DMS53 treated with DMSO at 0.1 percent for 48 hours (cell line): ENCODE measurements around the gene ITPK1.
"Not testable (repeated sequence)": the region's sequence is repeated elsewhere in the genome, so short reads cannot be mapped to it uniquely, and the experiment has no call there.

Experiments used
- DNase-seq: peaks from one replicate; lab custom pipeline; 2025; ENCODE audit not compliant: unreplicated experiment; lab: John Stamatoyannopoulos, UW

ITPK1 gene

DNA sequence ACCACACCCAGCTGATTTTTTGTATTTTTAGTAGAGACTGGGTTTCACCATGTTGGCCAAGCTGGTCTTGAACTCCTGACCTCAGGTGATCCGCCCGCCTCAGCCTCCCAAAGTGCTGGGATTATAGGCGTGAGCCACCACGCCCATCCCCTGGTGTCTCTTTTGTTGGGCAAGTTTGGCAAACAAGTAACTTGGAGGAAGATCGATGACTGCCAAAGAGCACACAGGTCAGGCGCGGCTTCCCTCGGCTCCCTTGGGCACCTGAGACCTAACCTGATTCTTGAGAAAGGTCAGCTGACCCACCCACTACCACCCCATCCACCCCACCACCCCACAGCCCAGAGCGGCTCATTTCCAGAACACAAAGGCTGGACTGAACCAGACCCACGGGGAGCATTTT lies 9.9 kb downstream of the ITPK1 start:
- not testable (repeated sequence) for DNase-seq

GRCh38 chr14:93105362-93105761 lies 10.4 kb downstream of the ITPK1 start:
- DNase-seq, result no peak

GRCh38 chr14:93104961-93105360 lies 10.8 kb downstream of the ITPK1 start:
- no peak for DNase-seq

- no peak for DNase-seq
These were observed 12.2 kb downstream of the ITPK1 start for GRCh38 chr14:93103392-93104080.

DNA sequence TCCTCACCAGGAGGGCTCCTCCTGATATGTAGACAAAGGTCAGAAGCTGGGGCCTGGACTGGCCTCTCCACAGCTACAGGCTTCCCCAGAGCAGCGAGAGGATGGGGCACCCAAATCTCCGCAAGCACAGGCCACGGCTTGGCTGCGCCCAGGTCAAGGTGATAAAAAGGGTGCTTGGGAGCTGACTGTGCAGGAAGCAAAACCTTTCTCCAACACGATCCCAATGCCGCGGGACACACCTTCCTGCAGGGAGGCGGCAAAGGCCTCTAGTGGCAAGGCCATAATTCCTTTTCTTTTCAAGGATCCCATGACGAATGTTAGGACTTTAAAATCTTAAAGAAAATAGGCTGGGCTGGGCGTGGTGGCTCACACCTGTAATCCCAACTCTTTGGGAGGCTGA lies 13.6 kb downstream of the ITPK1 start:
- DNase-seq, result no peak

GRCh38 chr14:93101181-93101580 lies 14.5 kb downstream of the ITPK1 start:
- no peak for DNase-seq

DNA sequence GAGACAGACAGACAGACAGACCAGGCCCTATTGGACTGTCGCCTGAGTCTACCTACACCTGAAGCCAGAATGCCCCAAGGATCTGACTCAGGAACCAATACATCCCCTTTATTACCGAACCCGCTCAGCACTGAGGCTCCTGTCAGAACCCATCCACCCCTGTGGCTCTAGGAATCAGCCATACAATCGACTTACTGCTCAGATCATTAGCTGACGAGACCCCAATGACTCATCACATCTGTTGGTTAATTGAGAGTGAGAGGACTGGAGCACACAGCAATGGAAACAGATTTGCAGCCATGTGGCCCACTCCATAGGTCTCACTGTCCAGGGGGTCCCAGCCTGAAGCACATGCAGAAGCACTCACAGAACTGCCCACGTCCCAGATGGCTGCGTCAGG lies 15.2 kb downstream of the ITPK1 start:
- no peak for DNase-seq

- DNase-seq, result no peak
These were observed 15.6 kb downstream of the ITPK1 start for GRCh38 chr14:93100100-93100499.

- no peak for DNase-seq
These were observed 16.1 kb downstream of the ITPK1 start for GRCh38 chr14:93099643-93100042.

- DNase-seq, result no peak
These were observed 16.5 kb downstream of the ITPK1 start for GRCh38 chr14:93099196-93099595.

DNA sequence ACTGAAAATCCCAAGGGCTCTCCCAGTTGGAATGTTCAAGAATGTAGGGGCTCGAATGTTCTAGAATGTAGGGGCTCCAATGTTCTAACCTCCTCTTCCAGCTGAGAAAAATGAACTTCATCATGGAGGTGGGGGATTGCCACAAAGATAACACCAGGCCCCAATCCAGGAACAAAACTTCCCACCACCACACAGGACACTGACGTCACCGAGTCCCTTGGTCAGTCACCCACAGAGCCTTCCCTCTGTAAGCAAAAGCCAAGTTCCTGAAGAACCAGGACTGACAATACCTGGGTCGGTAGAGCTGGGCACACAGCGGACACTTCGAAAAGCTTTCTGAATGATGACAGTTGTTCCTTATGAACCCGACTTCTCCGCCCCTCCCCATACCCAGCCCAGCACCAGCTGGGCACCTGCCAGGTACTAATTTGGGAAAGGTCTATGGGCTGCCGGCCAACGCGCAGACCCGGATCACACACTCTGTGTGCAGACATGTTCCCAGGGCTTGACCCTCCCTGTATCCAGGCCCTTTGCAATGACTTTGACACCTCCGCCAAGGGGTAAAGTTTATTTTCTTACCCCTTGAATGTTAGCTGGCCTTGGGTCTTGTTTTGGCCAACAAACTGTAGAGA lies 18.9 kb downstream of the ITPK1 start:
- DNase-seq, result no peak

DNA sequence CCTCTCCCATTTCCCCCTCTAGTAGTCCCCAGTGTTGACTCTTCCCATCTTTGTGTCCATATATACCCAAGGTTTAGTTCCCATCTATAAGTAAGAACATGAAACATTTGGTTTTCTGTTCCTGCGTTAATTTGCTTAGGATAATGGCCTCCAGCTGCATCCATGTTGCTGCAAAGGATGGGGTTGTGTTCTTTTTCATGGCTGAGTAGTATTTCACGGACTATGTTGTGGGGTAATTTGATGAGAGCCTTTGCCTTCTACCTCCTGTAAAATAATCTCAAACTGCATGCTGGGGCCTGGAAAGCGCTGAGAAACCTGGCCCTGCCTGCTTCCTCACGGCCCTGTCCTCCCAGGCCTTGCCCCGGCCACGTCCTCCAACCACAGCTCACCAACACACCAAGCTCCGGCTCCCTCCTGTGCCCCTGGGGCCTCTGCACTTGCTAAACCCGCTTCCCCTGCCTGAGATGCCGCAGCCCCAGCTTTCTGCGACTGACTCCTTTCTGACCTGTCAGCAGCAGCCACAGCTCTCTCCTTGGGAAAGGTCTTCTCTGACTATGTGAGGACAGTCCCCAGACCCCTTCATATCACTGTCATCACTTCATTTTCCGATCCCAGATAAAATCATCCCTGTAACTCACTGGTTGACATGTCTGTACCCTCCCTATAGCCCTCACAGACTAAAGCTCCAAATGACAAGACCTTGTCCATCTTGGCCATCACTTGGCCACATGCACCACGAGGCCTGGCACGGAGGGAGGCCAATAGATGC lies 19.8 kb downstream of the ITPK1 start:
- no peak for DNase-seq

GRCh38 chr14:93094121-93094918 lies 21.4 kb downstream of the ITPK1 start:
- DNase-seq, result no peak

GRCh38 chr14:93092606-93093556 lies 22.8 kb downstream of the ITPK1 start:
- DNase-seq, result no peak

DNA sequence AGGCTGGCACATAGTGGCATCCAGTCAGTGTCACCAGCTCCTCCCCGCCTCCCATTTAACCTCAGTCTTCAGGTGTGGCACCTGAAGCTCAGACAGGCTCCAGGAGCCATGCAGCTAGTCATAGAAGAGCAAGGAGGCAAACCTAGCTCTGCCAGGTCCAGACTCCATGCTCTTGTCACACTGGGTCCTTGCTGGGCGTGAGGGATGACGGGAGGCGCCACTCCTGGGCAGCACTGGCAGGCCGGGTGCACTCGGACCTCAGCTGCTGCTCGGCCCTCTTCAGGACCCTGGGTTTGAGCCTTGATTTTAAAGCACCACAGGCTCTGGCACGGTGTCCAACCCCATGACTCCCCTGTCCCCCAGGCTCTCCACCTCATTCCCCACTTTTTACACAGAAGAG lies 24.1 kb downstream of the ITPK1 start:
- no peak for DNase-seq

- DNase-seq, result no peak
These were observed 24.7 kb downstream of the ITPK1 start for GRCh38 chr14:93090826-93091555.

DNA sequence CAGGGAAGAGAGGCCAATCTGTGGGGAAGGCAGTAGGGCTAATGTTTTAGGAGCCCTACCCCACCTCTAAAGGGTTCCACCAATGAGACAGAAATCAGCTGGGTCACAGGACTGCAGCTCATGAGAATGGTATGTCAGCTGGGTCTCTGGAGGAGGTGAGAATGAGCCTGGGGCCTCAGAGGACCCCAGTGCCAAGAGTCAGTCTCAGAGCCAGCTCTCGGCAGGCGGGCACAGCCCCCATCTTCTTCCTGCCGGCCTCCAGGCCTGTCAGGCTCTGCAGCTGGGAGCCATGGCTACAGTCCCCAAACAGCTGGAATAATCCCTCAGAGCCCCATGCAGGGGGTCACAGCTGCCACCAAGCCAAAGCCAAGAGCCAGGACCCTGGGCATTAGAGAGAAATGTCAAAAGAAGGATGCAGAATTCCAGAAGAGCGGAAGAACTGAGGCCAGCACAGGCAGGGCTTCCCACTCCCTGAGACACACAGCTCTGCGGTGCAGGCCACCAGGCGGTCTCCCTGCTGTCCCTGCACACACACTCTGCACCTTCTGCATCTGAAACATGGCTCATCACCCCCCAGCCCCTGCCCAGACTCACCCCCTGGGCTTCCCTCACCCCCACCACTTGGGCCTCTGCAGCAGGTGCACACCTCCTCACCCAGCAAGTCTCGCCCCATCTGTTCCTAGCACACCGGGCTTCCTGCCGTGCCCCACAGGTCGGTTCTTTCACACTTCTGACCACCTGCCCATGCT lies 26.0 kb downstream of the ITPK1 start:
- no peak for DNase-seq

GRCh38 chr14:93086441-93087055 lies 29.2 kb downstream of the ITPK1 start:
- no peak for DNase-seq
